AG08396 (cell line): ENCODE measurements around the gene NRIP1.
"Not testable (repeated sequence)": the region's sequence is repeated elsewhere in the genome, so short reads cannot be mapped to it uniquely, and the experiment has no call there.

ENCODE experiments used
- DNase-seq: peaks from one replicate; pipeline ENCODE4 v3.0.0; 2012; ENCODE audit warnings: low spot score, mixed read lengths

Gene NRIP1

GRCh38 chr21:15037095-15037899 lies 27.5 kb downstream of the NRIP1 start:
- no peak for DNase-seq

GRCh38 chr21:15036189-15036588 lies 28.6 kb downstream of the NRIP1 start:
- no peak for DNase-seq

GRCh38 chr21:15034126-15034853 lies 30.5 kb downstream of the NRIP1 start:
- peak; percentile 6 for DNase-seq

- no peak for DNase-seq
These were observed 32.9 kb downstream of the NRIP1 start for GRCh38 chr21:15031790-15032357.

- DNase-seq, result not testable (repeated sequence)
These were observed 33.4 kb downstream of the NRIP1 start for GRCh38 chr21:15031362-15031761.

- DNase-seq, result not testable (repeated sequence)
These were observed 33.9 kb downstream of the NRIP1 start for GRCh38 chr21:15030861-15031260.

DNA sequence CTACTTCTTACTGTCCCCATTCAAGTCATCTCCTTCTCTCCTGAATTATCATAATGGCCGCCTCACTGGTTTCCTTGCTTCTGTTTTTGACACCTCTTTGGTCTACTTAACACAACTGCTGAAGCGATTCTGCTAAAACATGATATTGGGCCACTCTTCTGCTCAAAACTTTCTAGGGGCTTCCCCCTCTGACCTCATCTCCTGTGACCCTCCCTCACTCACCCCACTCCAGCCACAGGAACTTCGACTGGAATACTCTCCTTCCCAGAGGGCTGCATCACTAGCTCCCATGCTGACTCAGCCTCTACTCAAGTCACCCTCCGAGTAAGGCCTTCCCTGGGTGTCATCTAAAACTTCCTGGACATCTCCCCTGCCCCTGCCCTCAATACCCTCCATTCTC lies 35.7 kb downstream of the NRIP1 start:
- no peak for DNase-seq

DNA sequence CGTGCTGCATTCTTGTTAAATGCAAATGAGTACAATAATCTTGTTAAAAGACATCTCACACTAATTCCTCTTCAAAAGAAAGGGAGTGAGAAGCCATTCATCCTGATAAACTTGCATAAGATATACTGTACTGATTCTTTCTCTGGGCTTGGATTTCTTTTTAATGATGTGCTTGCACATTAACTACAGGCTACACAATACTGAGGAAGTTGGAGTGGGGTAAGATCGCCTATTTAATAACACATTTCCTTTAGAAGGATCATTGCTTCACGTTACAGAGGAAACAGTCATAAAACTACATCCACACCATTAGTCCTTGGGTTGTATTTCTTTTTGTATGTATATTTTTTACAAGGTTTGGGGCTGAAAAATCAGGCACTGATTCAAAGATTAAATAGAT lies 36.6 kb downstream of the NRIP1 start:
- no peak for DNase-seq

DNA sequence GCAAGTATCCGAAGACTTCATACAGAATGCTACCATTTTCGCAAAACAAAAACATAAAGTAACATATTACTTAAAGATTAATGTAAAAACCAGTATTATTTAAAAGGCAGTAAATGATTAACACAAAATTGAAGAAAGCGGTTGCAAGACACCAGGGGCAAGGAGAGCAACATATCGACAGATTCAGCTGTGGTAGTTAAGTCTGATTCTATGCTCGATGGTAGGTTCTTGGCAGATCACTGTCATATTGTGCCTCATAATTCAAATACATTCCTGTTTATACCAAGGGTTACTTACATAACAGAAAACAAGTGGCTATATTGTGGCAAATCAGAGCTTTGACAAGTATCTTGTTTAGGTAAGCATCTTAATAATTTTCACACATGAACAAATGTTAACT lies 37.7 kb downstream of the NRIP1 start:
- DNase-seq, result no peak

GRCh38 chr21:15026370-15026769 lies 38.4 kb downstream of the NRIP1 start:
- no peak for DNase-seq

- DNase-seq, result peak; percentile 13
These were observed 41.0 kb downstream of the NRIP1 start for GRCh38 chr21:15023776-15024175.

DNA sequence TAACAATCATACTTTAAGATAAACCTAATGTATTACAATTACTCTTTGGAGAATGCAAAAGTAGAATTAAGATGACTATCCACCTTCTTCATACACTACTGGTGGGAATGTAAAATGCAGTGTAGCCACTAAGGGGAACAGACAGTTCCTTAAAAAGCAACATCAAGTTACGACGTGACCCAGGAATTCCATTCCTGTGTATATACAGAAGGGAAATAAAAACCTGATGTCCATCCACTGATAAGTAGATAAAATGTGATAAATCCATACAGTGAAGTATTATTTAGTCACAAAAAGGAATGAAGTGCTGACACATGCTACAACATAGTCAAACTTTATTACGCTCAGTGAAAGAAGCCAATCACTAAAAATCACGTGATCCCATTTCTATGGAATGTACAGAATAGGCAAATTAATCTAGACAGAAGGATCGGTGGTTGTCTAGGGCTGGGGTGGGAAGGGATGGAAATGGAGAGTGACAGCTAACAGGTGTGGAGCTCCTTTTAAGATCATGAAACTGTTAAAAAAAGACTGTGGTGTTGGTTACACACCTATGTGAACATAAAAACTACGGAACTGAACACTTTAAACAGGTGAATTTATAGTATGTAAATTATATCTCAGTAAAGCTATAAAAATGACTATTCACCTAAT lies 42.1 kb downstream of the NRIP1 start:
- no peak for DNase-seq

DNA sequence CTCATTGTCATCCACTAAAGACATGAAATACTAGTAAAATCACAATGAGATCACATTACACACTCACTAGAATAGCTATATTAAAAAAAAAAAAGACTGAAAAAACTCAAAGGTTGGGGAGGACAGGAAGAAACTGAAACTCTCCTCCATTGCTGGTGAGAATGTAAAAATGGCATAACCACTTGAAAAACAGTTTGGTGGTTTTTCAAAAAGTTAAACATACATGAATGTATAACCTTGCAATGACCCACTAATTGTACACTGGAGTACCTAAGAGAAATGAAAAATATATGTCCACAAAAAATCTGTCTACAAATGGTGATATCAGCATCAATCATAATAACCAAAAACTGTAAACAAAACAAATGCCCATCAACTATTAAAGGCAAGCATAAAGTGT lies 44.0 kb downstream of the NRIP1 start:
- no peak for DNase-seq

DNA sequence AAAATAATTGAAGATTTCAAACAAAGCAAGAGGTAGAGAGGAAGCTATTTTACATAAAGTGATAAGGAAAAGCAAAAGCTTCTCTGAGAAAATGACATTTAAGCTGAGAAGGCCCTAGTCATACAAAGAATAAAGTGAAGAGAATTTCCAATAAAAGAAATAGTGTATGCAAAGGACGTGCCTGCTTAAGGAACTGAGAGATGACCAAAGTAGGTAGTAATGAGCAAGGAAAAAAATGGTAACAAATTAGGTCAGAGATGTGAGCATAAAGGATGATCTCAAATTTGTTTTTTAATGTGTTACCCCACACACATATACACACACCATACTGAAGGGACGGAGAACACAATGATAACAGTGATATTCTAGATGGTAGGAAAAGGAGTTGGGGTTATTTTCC lies 46.4 kb downstream of the NRIP1 start:
- DNase-seq, result no peak

DNA sequence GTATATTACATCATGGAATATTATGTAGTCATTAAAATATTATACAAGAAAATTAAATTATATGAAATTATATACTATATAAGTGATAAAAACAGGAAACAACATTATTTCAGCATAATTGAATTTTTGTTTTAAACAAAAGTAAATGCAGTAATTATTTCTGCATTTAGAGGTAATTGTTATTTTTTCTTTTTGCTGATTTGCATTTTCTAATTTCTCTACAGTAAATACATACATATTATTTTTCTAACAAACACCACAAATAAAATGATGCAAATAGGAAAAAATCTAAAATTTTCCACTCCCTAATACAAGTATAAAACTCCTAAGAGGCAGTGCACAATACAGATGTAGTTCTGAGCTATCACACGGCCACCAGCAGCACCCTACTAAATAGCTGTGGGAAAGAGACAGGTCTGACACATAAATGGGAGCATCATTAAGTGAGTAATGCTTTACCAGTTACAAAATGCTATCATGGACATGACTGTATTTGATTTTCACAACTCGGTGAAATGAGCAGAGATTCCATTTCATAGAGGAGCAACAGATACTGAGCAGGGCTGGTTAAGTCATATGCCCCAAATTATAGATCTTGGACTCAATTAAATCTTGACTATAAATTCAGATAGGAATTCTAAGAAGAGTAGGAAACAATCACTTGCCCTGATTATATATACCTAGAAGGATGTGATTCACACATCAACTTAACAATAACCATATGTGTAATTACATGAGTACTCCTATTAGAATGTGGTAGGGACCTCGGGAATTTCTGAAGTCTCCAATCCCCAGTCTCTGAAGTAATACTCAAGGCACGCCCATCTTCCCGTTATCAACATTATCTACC lies 49.0 kb downstream of the NRIP1 start:
- DNase-seq, result peak; percentile 15

GRCh38 chr21:15014221-15014620 lies 50.6 kb downstream of the NRIP1 start:
- DNase-seq, result no peak

DNA sequence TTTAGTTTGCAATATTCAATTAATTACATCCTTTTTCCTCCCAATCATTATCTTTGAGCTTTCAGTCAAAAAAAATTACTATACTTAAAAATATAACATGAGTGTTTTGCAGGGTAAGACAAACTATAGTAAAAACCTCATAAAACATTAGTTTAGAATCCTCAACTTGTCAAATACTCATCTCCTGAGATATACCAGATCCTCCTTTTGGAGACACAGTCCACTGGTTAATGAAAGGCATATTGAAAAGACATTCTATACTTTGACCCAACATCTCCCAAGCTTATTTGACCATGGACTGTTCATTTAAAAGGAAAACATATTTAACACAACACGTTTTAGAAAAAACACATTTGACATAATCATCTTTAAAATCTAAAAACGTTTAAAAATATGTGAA lies 52.8 kb downstream of the NRIP1 start:
- no peak for DNase-seq

- no peak for DNase-seq
These were observed 54.2 kb downstream of the NRIP1 start for GRCh38 chr21:15010645-15011044.

DNA sequence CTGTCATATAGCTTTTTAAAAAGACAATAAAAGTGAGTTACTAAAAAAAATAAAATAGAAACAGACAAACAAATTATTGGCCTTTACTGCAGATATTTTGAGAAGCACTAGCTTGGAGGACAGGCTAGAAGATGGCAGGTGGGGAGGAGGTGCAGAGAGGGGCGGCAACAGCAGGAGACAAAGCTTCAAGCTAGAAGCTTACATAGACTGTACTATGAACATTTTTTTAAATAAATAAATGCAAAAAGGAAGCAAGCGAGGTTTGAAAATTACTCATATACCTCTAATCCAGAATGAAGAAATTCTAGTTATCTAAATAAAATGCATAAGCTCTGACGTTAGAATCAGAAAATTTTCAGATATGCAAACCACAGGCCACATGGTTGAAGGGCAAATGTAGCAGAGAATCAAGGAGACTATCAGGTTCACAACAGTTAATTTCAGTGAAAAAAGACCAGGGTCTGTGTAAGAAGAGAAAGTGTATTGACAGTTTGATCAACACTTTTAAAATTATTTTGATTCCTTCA lies 54.9 kb downstream of the NRIP1 start:
- DNase-seq, result peak; percentile 29

- no peak for DNase-seq
These were observed 57.0 kb downstream of the NRIP1 start for GRCh38 chr21:15007716-15008296.

GRCh38 chr21:15006594-15007230 lies 58.1 kb downstream of the NRIP1 start:
- no peak for DNase-seq
